HepG2 (cell line): Measurements from ENCODE around the gene MPST.

Source experiments
- BCL6 ChIP-seq: IDR thresholded peaks from 2 replicates; pipeline ENCODE4 v1.6.1; 2016; ENCODE audit warnings: missing genetic modification reagents, missing compliant biosample characterization
- CHD2 ChIP-seq: IDR thresholded peaks from 2 replicates; pipeline ENCODE4 v1.6.1; 2011; ENCODE audit warnings: low read depth, low read length, improper control_type of control experiment
- ESRRA ChIP-seq: sonication (generic); formaldehyde crosslinking; IDR thresholded peaks from 2 replicates; pipeline ENCODE4 v1.5.1; 2020; ENCODE audit warnings: mild to moderate bottlenecking, low read depth, missing genetic modification reagents
- EZH2 ChIP-seq: conservative IDR thresholded peaks from 2 replicates; pipeline ENCODE4 v1.6.1; 2012; ENCODE audit warnings: mild to moderate bottlenecking, low read depth, low read length, moderate library complexity
- KDM5B ChIP-seq: sonication (generic); formaldehyde crosslinking; IDR thresholded peaks from 2 replicates; pipeline ENCODE4 v1.4.0; 2020; ENCODE audit warnings: missing genetic modification reagents, mild to moderate bottlenecking, borderline replicate concordance
- MATR3 ChIP-seq: sonication (generic); formaldehyde crosslinking; IDR thresholded peaks from 2 replicates; pipeline ENCODE4 v1.4.0; 2020; ENCODE audit warnings: missing genetic modification reagents
- NCOA1 ChIP-seq: sonication (generic); formaldehyde crosslinking; IDR thresholded peaks from 2 replicates; pipeline ENCODE4 v1.9.0; 2021; ENCODE audit warnings: missing genetic modification reagents
- NFE2L1 ChIP-seq: sonication (generic); formaldehyde crosslinking; IDR thresholded peaks from 2 replicates; pipeline ENCODE4 v1.4.0; 2020; ENCODE audit warnings: missing genetic modification reagents, mild to moderate bottlenecking, borderline replicate concordance
- POLR2A ChIP-seq, 2 experiments: IDR thresholded peaks; 2 replicates each; pipeline ENCODE4 v1.6.1; 2011; ENCODE audit warnings: low read depth in 2 of 2, low read length in 2 of 2, mild to moderate bottlenecking in 1 of 2, moderate library complexity in 1 of 2; ENCODE audit not compliant: insufficient read depth in 1 of 2
- THAP11 ChIP-seq: IDR thresholded peaks from 2 replicates; pipeline ENCODE4 v1.6.1; 2016; ENCODE audit warnings: missing biosample characterization, missing genetic modification reagents
- ZMYM2 ChIP-seq: sonication (generic); formaldehyde crosslinking; IDR thresholded peaks from 2 replicates; pipeline ENCODE4 v1.8.0; 2022; ENCODE audit warnings: mild to moderate bottlenecking, missing genetic modification reagents
- ZNF33B ChIP-seq: sonication (generic); formaldehyde crosslinking; IDR thresholded peaks from 2 replicates; pipeline ENCODE4 v1.5.1; 2020; ENCODE audit warnings: mild to moderate bottlenecking, missing genetic modification reagents
- TF ChIP-seq, protein P1 (sequence below): sonication (generic); formaldehyde crosslinking; IDR thresholded peaks from 2 replicates; pipeline ENCODE4 v1.5.0; 2020; ENCODE audit warnings: mild to moderate bottlenecking, missing genetic modification reagents, moderate library complexity
- TF ChIP-seq, protein P2 (sequence below): sonication (generic); formaldehyde crosslinking; IDR thresholded peaks from 2 replicates; pipeline ENCODE4 v1.4.0; 2020; ENCODE audit warnings: missing genetic modification reagents

DNA sequence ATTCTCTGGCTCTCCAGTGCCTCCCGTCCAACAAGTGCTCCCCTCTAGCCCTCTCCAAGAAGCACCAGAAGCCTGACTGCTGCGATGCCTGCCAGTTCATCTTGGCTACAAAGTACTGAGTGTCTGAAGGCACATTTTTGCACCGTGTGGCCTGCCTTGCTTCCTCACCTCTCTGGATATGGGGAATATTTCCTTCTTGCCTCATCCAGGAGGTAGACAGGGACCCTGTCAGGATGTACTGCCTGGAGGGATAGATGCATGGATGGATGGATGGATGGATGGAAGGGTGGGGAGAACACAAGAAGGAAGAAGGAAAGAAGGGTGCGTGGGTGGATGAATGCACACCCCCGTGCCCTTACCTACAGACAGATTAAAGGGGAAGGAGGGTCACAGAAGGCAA is 59.6 kb downstream of the MPST start:
- TF ChIP-seq, protein P1, sequence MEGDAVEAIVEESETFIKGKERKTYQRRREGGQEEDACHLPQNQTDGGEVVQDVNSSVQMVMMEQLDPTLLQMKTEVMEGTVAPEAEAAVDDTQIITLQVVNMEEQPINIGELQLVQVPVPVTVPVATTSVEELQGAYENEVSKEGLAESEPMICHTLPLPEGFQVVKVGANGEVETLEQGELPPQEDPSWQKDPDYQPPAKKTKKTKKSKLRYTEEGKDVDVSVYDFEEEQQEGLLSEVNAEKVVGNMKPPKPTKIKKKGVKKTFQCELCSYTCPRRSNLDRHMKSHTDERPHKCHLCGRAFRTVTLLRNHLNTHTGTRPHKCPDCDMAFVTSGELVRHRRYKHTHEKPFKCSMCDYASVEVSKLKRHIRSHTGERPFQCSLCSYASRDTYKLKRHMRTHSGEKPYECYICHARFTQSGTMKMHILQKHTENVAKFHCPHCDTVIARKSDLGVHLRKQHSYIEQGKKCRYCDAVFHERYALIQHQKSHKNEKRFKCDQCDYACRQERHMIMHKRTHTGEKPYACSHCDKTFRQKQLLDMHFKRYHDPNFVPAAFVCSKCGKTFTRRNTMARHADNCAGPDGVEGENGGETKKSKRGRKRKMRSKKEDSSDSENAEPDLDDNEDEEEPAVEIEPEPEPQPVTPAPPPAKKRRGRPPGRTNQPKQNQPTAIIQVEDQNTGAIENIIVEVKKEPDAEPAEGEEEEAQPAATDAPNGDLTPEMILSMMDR = no peak
- TF ChIP-seq MATR3 (CRISPR knock-in tag) = no peak
- no peak for TF ChIP-seq ZNF33B
- TF ChIP-seq, protein P2, sequence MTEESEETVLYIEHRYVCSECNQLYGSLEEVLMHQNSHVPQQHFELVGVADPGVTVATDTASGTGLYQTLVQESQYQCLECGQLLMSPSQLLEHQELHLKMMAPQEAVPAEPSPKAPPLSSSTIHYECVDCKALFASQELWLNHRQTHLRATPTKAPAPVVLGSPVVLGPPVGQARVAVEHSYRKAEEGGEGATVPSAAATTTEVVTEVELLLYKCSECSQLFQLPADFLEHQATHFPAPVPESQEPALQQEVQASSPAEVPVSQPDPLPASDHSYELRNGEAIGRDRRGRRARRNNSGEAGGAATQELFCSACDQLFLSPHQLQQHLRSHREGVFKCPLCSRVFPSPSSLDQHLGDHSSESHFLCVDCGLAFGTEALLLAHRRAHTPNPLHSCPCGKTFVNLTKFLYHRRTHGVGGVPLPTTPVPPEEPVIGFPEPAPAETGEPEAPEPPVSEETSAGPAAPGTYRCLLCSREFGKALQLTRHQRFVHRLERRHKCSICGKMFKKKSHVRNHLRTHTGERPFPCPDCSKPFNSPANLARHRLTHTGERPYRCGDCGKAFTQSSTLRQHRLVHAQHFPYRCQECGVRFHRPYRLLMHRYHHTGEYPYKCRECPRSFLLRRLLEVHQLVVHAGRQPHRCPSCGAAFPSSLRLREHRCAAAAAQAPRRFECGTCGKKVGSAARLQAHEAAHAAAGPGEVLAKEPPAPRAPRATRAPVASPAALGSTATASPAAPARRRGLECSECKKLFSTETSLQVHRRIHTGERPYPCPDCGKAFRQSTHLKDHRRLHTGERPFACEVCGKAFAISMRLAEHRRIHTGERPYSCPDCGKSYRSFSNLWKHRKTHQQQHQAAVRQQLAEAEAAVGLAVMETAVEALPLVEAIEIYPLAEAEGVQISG (CRISPR knock-in tag) = no peak
- TF ChIP-seq KDM5B (CRISPR knock-in tag) = no peak
- TF ChIP-seq NCOA1 (CRISPR knock-in tag) = no peak
- TF ChIP-seq CHD2 = no peak
- no peak for TF ChIP-seq BCL6 (CRISPR knock-in tag)
- no peak for TF ChIP-seq EZH2
- no peak for TF ChIP-seq POLR2A (IDR thresholded peaks at IDR 0.05; ENCODE audit: insufficient read depth in 1 of 2, low read depth in 2 of 2, low read length in 2 of 2)
- TF ChIP-seq ZMYM2 (CRISPR knock-in tag) = no peak
- no peak for TF ChIP-seq ESRRA (CRISPR knock-in tag)
- no peak for TF ChIP-seq NFE2L1 (CRISPR knock-in tag)
- TF ChIP-seq THAP11 (CRISPR knock-in tag) = no peak
